Left lung (tissue), 14 donors: Measurements from ENCODE around the gene ZSCAN25. TPM values are rescaled to one million over a fixed set of nuclear protein-coding genes. Genes with fewer than 3 reads are reported as not detected.
"Not testable (repeated sequence)": the region's sequence is repeated elsewhere in the genome, so short reads cannot be mapped to it uniquely, and the experiment has no call there.

Source experiments
- ATAC-seq: fragments of 200-7000 bp; cut with Tn5 transposase; one replicate; pipeline ENCODE4 v1.9.1; 2020; ENCODE audit warnings: moderate library complexity
- DNase-seq, 4 donors: peaks; one replicate each; pipeline ENCODE4 v3.0.0-alpha.2; 2013 to 2020
- H3K27ac ChIP-seq, 2 donors: fragments of 200-600 bp; sonication (generic) in 1 of 2; one replicate each; pipeline versions ENCODE4 v1.5.0 to v1.8.0; 2020 to 2021
- H3K27me3 ChIP-seq, 2 donors: fragments of 200-600 bp; sonication (generic) in 1 of 2; one replicate each; pipeline versions ENCODE4 v1.5.0 to v1.8.0; 2020 to 2021
- H3K36me3 ChIP-seq, 2 donors: fragments of 200-600 bp; sonication (generic) in 1 of 2; one replicate each; pipeline versions ENCODE4 v1.5.0 to v1.8.0; 2020 to 2021
- H3K4me1 ChIP-seq, 2 donors: fragments of 200-600 bp; one replicate each; pipeline ENCODE4 v1.8.0; 2021
- H3K4me3 ChIP-seq, 2 donors: fragments of 200-600 bp; sonication (generic) in 1 of 2; one replicate each; pipeline versions ENCODE4 v1.5.0 to v1.8.0; 2020 to 2021; ENCODE audit warnings: mild to moderate bottlenecking in 1 of 2
- H3K9me3 ChIP-seq, 2 donors: fragments of 200-600 bp; sonication (generic) in 1 of 2; one replicate each; pipeline versions ENCODE4 v1.5.0 to v1.8.0; 2020 to 2021
- CTCF ChIP-seq, 2 donors: fragments of 200-600 bp; sonication (generic) in 1 of 2; IDR thresholded peaks; one replicate each; pipeline versions ENCODE4 v1.5.0 to v1.8.0; 2021; ENCODE audit warnings: antibody characterized with exemption in 2 of 2
- intact Hi-C, 2 donors: fragments of 100-400 bp; cut with DNase I; formaldehyde crosslinking; loops; one replicate each; pipeline versions ENCODE4 v1.11.2 to v1.14.2; 2022
- long read RNA-seq, 12 donors: library from polyadenylated mRNA in 2 of 12; unstranded in 2 of 12; transcript quantifications; one replicate each; pipeline ENCODE4 v2.0.0 and lab custom pipeline, GENCODE V29; 2019 to 2026
- polyA plus RNA-seq, 6 donors: library from polyadenylated mRNA; unstranded; fragments of 120-200 nt; gene quantifications; one replicate each; pipeline ENCODE4 v1.2.1, GENCODE V29; 2013; ENCODE audit not compliant: insufficient read length in 6 of 6
- total RNA-seq, 2 donors: library from RNA; stranded (reverse); fragmentation: NEBNext Ultra II Directional; extraction: Animal tissue kit (Norgen Biotek cat#: 25700); gene quantifications; one replicate each; pipeline ENCODE4 v1.2.1, GENCODE V29; 2021
- donor health status: DM: no; HTN: yes; CAD: no.
- donor health status: DM: no; HTN: no; CAD: no.

The ZSCAN25 gene
- total RNA-seq (10 to 100 TPM; 15.3 to 17.5 TPM), polyA plus RNA-seq (10 to 100 TPM; 17.5 to 21.3 (median 19.6) TPM)
- long read RNA-seq, donor 1, full-length matches to known transcripts, result 2 of 2 reads
- long read RNA-seq, donor 1, partial matches to known transcripts, result 0 of 2 reads
- long read RNA-seq, donor 1, other reads (novel, unspliced or antisense), result 0 of 2 reads
- long read RNA-seq, donor 2, full-length matches to known transcripts, result 2 of 2 reads
- long read RNA-seq, donor 2, partial matches to known transcripts, result 0 of 2 reads
- long read RNA-seq, donor 2, other reads (novel, unspliced or antisense), result 0 of 2 reads
- long read RNA-seq, donor 3, result 0 reads
- long read RNA-seq, donor 4, partial matches to known transcripts, result 1 of 3 reads
- long read RNA-seq, donor 4, other reads (novel, unspliced or antisense), result 2 of 3 reads
- long read RNA-seq, donor 5, full-length matches to known transcripts, result 2 of 2 reads
- long read RNA-seq, donor 5, partial matches to known transcripts, result 0 of 2 reads
- long read RNA-seq, donor 5, other reads (novel, unspliced or antisense), result 0 of 2 reads
- long read RNA-seq, donor 6, full-length matches to known transcripts, result 1 of 1 reads
- long read RNA-seq, donor 6, partial matches to known transcripts, result 0 of 1 reads
- long read RNA-seq, donor 6, other reads (novel, unspliced or antisense), result 0 of 1 reads
- long read RNA-seq, donor 7, result 0 reads
- long read RNA-seq, donor 8, full-length matches to known transcripts, result 5 of 5 reads
- long read RNA-seq, donor 8, partial matches to known transcripts, result 0 of 5 reads
- long read RNA-seq, donor 8, other reads (novel, unspliced or antisense), result 0 of 5 reads
- long read RNA-seq, donor 9, result 0 reads
- long read RNA-seq, donor 10, full-length matches to known transcripts, result 1 of 1 reads
- long read RNA-seq, donor 10, partial matches to known transcripts, result 0 of 1 reads
- long read RNA-seq, donor 10, other reads (novel, unspliced or antisense), result 0 of 1 reads
- long read RNA-seq, donor 11, full-length matches to known transcripts, result 2 of 2 reads
- long read RNA-seq, donor 11, partial matches to known transcripts, result 0 of 2 reads
- long read RNA-seq, donor 11, other reads (novel, unspliced or antisense), result 0 of 2 reads
- long read RNA-seq, donor 12, full-length matches to known transcripts, result 3 of 3 reads
- long read RNA-seq, donor 12, partial matches to known transcripts, result 0 of 3 reads
- long read RNA-seq, donor 12, other reads (novel, unspliced or antisense), result 0 of 3 reads

- DNase-seq, result peak; percentile 87 to 94 (median 91)
- peak; percentile 17 to 25 for TF ChIP-seq CTCF (IDR thresholded peaks at IDR 0.05)
- Histone ChIP-seq H3K4me1 (peaks cover 7 to 20% of the 10 kb centered on the region in 2 donors), H3K27me3 (no peaks in the 10 kb centered on the region), H3K4me3 (peak within 1 kb of the TSS; percentile 73 to 90), H3K9me3 (no peaks in the 10 kb centered on the region), H3K36me3 (peaks cover 0 to 32% of the 10 kb centered on the region in 2 donors), H3K27ac (peak within 1 kb of the TSS; percentile 50 to 82)
- ATAC-seq, result peak; percentile 99
- intact Hi-C loops, result no loop called here
Observed at GRCh38 chr7:99616359-99617191, at the start of gene ZSCAN25. ZSCAN25 (plus strand) TSS chr7:99616946; CDS start chr7:99619607, 2,661 bp downstream.

- intact Hi-C loops, H3K9me3 ChIP-seq, ATAC-seq, DNase-seq, H3K4me3 ChIP-seq, H3K27me3 ChIP-seq, H3K27ac ChIP-seq: not testable (repeated sequence)
- peaks cover 0 to 12% of the 10 kb centered on the region in 2 donors for H3K4me1 ChIP-seq
- peaks cover 0 to 98% of the 10 kb centered on the region in 2 donors for H3K36me3 ChIP-seq
Observed at GRCh38 chr7:99568770-99569169, 48.0 kb upstream of the ZSCAN25 start.

- Histone ChIP-seq H3K9me3 (no peaks in the 10 kb centered on the region), H3K36me3 (peaks cover 0 to 81% of the 10 kb centered on the region in 2 donors), H3K27ac (peak overlapping the region in 1 of 2 donors; percentile 16), H3K4me1 (peaks cover 0 to 11% of the 10 kb centered on the region in 2 donors), H3K27me3 (no peaks in the 10 kb centered on the region), H3K4me3 (no peak overlapping the region)
- ATAC-seq (no peak), DNase-seq (no peak)
- intact Hi-C loops, result no loop called here
- TF ChIP-seq CTCF (IDR thresholded peaks at IDR 0.05), result no peak
Observed at GRCh38 chr7:99571768-99572167, 45.0 kb upstream of the ZSCAN25 start.

GRCh38 chr7:99573257-99573656, 43.5 kb upstream of the ZSCAN25 start:
- Histone ChIP-seq H3K4me1 (peaks cover 0 to 11% of the 10 kb centered on the region in 2 donors), H3K27me3 (no peaks in the 10 kb centered on the region), H3K9me3 (no peaks in the 10 kb centered on the region), H3K4me3 (no peak overlapping the region), H3K27ac (no peak overlapping the region), H3K36me3 (peaks cover 0 to 66% of the 10 kb centered on the region in 2 donors)
- no peak for ATAC-seq
- no peak for DNase-seq
- no peak for TF ChIP-seq CTCF (IDR thresholded peaks at IDR 0.05)
- intact Hi-C loops, result no loop called here
